Neural cell (in vitro differentiated cells): ENCODE results near the gene TICAM2. TPM values are rescaled to one million over a fixed set of nuclear protein-coding genes. Genes with fewer than 3 reads are reported as not detected.

Source experiments
- H2AFZ ChIP-seq: fragments of 200-600, 300-800 bp; sonication (generic), shearing (Covaris generic); 2 replicates; pipeline ENCODE4 v1.6.0; 2014; ENCODE audit warnings: low read depth, mild to moderate bottlenecking, antibody characterized with exemption, low read length, moderate library complexity
- H3F3A ChIP-seq: fragments of 200-600 bp; shearing (Covaris generic); 2 replicates; pipeline ENCODE4 v1.6.1; 2016; ENCODE audit warnings: mild to moderate bottlenecking, moderate library complexity, mixed read lengths, antibody characterized with exemption, low read length; ENCODE audit not compliant: insufficient read depth, poor library complexity, severe bottlenecking
- H3K27ac ChIP-seq: fragments of 200-600, 300-800 bp; sonication (generic), shearing (Covaris generic); 2 replicates; pipeline ENCODE4 v1.5.1; 2014; ENCODE audit warnings: mild to moderate bottlenecking, low read length, moderate library complexity
- H3K27me3 ChIP-seq: fragments of 300-800, 200-600 bp; sonication (generic), shearing (Covaris generic); 2 replicates; pipeline ENCODE4 v1.6.0; 2014; ENCODE audit warnings: mild to moderate bottlenecking, low read depth, low read length, moderate library complexity; ENCODE audit not compliant: insufficient read depth
- H3K36me3 ChIP-seq: fragments of 300-800, 200-600 bp; sonication (generic), shearing (Covaris generic); 2 replicates; pipeline ENCODE4 v1.5.1; 2014; ENCODE audit warnings: mild to moderate bottlenecking, antibody characterized with exemption, low read length, moderate library complexity; ENCODE audit not compliant: insufficient read depth
- H3K4me2 ChIP-seq: fragments of 300-800, 200-600 bp; sonication (generic), shearing (Covaris generic); 2 replicates; pipeline ENCODE4 v1.6.0; 2014; ENCODE audit warnings: mild to moderate bottlenecking, low read length
- H3K4me3 ChIP-seq: fragments of 300-800, 200-600 bp; sonication (generic), shearing (Covaris generic); 2 replicates; pipeline ENCODE4 v1.5.1; 2014; ENCODE audit warnings: mild to moderate bottlenecking, low read length, moderate library complexity
- H3K79me2 ChIP-seq: fragments of 200-600 bp; shearing (Covaris generic); replicated peaks from 2 replicates; pipeline ENCODE4 v1.6.0; 2014; ENCODE audit warnings: mild to moderate bottlenecking, low read length, moderate library complexity; ENCODE audit not compliant: insufficient read depth
- H3K9ac ChIP-seq: fragments of 300-800, 200-600 bp; sonication (generic), shearing (Covaris generic); 2 replicates; pipeline ENCODE4 v1.6.1; 2016; ENCODE audit warnings: mild to moderate bottlenecking, low read length, mixed read lengths
- H3K9me2 ChIP-seq: fragments of 200-600 bp; shearing (Covaris generic); 2 replicates; pipeline ENCODE4 v1.6.1; 2016; ENCODE audit warnings: mild to moderate bottlenecking, low read length, mixed read lengths; ENCODE audit not compliant: insufficient read depth
- H3K9me3 ChIP-seq: fragments of 200-600, 300-800 bp; sonication (generic), shearing (Covaris generic); 2 replicates; pipeline ENCODE4 v1.6.1; 2016; ENCODE audit warnings: mild to moderate bottlenecking, mixed run types, low read length, moderate library complexity, mixed read lengths
- H4K20me1 ChIP-seq: fragments of 200-600 bp; shearing (Covaris generic); 2 replicates; pipeline ENCODE4 v1.6.1; 2016; ENCODE audit warnings: mild to moderate bottlenecking, mixed run types; ENCODE audit not compliant: insufficient read depth
- EP300 ChIP-seq: fragments of 450-650 bp; conservative IDR thresholded peaks from 2 replicates; pipeline ENCODE4 v1.6.1; 2014; ENCODE audit warnings: antibody characterized with exemption, mild to moderate bottlenecking, moderate library complexity; ENCODE audit not compliant: poor library complexity, severe bottlenecking
- EZH2 ChIP-seq: fragments of 200-600, 300-800 bp; shearing (Covaris generic), sonication (generic); IDR thresholded peaks from 2 replicates; pipeline ENCODE4 v1.6.1; 2014; ENCODE audit warnings: antibody characterized with exemption, low read length, borderline replicate concordance, mild to moderate bottlenecking; ENCODE audit not compliant: insufficient read depth, poor library complexity, severe bottlenecking
- MXI1 ChIP-seq: fragments of 450-650 bp; conservative IDR thresholded peaks from 2 replicates; pipeline ENCODE4 v1.6.1; 2014; ENCODE audit warnings: antibody characterized with exemption, mild to moderate bottlenecking; ENCODE audit not compliant: poor library complexity, severe bottlenecking
- POLR2AphosphoS5 ChIP-seq: IDR thresholded peaks from 2 replicates; pipeline ENCODE4 v1.6.1; 2012
- RAD21 ChIP-seq: fragments of 450-650 bp; conservative IDR thresholded peaks from 2 replicates; pipeline ENCODE4 v1.6.1; 2014; ENCODE audit warnings: antibody characterized with exemption, mild to moderate bottlenecking, moderate library complexity
- REST ChIP-seq: IDR thresholded peaks from 2 replicates; pipeline ENCODE4 v1.6.1; 2012; ENCODE audit warnings: borderline replicate concordance
- SMC3 ChIP-seq: fragments of 450-650 bp; conservative IDR thresholded peaks from 2 replicates; pipeline ENCODE4 v1.6.1; 2014; ENCODE audit warnings: antibody characterized with exemption, mild to moderate bottlenecking, moderate library complexity; ENCODE audit not compliant: poor library complexity
- TAF1 ChIP-seq: IDR thresholded peaks from 2 replicates; pipeline ENCODE4 v1.6.1; 2012; ENCODE audit warnings: low read depth
- polyA plus RNA-seq: library from polyadenylated mRNA; depleted of rRNA; stranded (reverse); fragments of >200 nt; gene quantifications from 2 replicates; pipeline ENCODE4 v1.2.3, GENCODE V29; 2014
- TF ChIP-seq, protein P1 (sequence below): fragments of 450-650 bp; IDR thresholded peaks from 2 replicates; pipeline ENCODE4 v1.5.1; 2014; ENCODE audit warnings: antibody characterized with exemption, mild to moderate bottlenecking, moderate library complexity; ENCODE audit not compliant: poor library complexity, severe bottlenecking

TICAM2 gene
- polyA plus RNA-seq, 1 donor from 2014 or later = not detected

DNA sequence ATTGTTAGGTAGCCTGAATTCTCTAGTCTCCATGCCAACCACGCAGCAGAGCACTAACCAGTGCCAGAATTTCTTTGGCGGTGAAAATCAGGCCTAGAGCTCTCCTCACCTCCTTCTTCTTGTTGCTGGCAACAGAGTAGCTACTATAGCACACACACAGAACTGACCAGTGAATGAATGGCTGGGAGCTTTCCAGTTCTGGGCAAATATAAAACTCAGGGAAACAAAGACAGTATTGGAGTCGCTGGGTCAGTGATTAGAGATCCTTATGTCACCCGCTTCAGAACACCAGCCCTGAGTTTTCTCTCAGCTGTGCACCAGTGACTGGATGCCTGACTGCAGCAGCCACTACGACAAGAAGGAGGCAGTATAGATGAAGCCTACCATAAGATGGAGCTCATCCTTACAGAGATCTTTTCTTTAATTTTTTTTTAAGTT lies 30.8 kb downstream of the TICAM2 start:
- H3K27me3 ChIP-seq = no peaks in the 10 kb centered on the region
- no peak overlapping the region for H3K9ac ChIP-seq
- no peaks in the 10 kb centered on the region for H3F3A ChIP-seq
- no peaks in the 10 kb centered on the region for H3K9me2 ChIP-seq
- H2AFZ ChIP-seq = no peak overlapping the region
- no peaks in the 10 kb centered on the region for H4K20me1 ChIP-seq
- H3K79me2 ChIP-seq = no peaks in the 10 kb centered on the region
- H3K36me3 ChIP-seq = no peaks in the 10 kb centered on the region
- H3K9me3 ChIP-seq = no peaks in the 10 kb centered on the region
- no peak overlapping the region for H3K4me3 ChIP-seq
- H3K27ac ChIP-seq = no peak overlapping the region
- TF ChIP-seq, protein P1, sequence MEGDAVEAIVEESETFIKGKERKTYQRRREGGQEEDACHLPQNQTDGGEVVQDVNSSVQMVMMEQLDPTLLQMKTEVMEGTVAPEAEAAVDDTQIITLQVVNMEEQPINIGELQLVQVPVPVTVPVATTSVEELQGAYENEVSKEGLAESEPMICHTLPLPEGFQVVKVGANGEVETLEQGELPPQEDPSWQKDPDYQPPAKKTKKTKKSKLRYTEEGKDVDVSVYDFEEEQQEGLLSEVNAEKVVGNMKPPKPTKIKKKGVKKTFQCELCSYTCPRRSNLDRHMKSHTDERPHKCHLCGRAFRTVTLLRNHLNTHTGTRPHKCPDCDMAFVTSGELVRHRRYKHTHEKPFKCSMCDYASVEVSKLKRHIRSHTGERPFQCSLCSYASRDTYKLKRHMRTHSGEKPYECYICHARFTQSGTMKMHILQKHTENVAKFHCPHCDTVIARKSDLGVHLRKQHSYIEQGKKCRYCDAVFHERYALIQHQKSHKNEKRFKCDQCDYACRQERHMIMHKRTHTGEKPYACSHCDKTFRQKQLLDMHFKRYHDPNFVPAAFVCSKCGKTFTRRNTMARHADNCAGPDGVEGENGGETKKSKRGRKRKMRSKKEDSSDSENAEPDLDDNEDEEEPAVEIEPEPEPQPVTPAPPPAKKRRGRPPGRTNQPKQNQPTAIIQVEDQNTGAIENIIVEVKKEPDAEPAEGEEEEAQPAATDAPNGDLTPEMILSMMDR = peak; percentile 11
- TF ChIP-seq MXI1 = no peak
- no peak for TF ChIP-seq RAD21
- no peak for TF ChIP-seq TAF1
- no peak overlapping the region for H3K4me2 ChIP-seq

DNA sequence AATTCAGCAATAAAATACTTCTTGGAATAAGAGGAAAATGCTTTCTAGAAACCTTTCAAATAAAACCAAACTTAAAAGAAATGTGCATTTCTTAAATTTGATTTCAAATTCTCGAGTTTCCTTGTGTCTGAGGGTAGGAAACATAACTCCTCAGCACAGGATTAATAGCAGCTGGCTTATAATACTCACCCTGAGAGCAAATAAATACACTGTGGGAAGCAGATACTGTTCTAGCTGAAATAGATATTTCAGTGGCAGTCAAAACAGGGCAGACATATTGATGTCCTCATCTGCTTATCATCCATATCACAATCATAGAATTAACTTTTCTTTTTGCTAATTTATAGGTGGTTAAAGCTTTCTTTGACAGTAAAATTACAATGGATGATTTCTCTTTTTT lies 33.6 kb downstream of the TICAM2 start:
- no peak overlapping the region for H3K4me2 ChIP-seq
- no peaks in the 10 kb centered on the region for H4K20me1 ChIP-seq
- no peaks in the 10 kb centered on the region for H3K9me2 ChIP-seq
- H3K36me3 ChIP-seq = no peaks in the 10 kb centered on the region
- no peak overlapping the region for H2AFZ ChIP-seq
- no peak overlapping the region for H3K9ac ChIP-seq
- H3K9me3 ChIP-seq = no peaks in the 10 kb centered on the region
- H3F3A ChIP-seq = no peaks in the 10 kb centered on the region
- no peak overlapping the region for H3K4me3 ChIP-seq
- TF ChIP-seq REST = no peak
- no peak for TF ChIP-seq TAF1
- TF ChIP-seq EZH2 = no peak
- TF ChIP-seq EP300 = no peak
- no peak for TF ChIP-seq POLR2AphosphoS5
- TF ChIP-seq SMC3 = no peak
- TF ChIP-seq MXI1 = no peak
- TF ChIP-seq RAD21 = no peak
- TF ChIP-seq, protein P1 = no peak
- no peaks in the 10 kb centered on the region for H3K79me2 ChIP-seq
- H3K27me3 ChIP-seq = no peaks in the 10 kb centered on the region
- no peak overlapping the region for H3K27ac ChIP-seq
